CD14-positive monocyte (primary cell): ENCODE measurements around the gene ZNF592. TPM values are rescaled to one million over a fixed set of nuclear protein-coding genes. Genes with fewer than 3 reads are reported as not detected.

ENCODE experiments used
- DNase-seq, 3 donors: peaks; one replicate each; pipeline ENCODE4 v3.0.0-alpha.2; 2011 to 2022
- H2AFZ ChIP-seq: 2 replicates; pipeline ENCODE4 v1.6.0; 2012; ENCODE audit warnings: mild to moderate bottlenecking, low read depth, low read length, inconsistent platforms; ENCODE audit not compliant: insufficient read depth, poor library complexity, severe bottlenecking
- H3K27ac ChIP-seq, 2 donors: 1 replicate in 1 of 2; 2 replicates in 1 of 2; pipeline ENCODE4 v1.5.1; 2012 to 2013; ENCODE audit warnings: low read length in 2 of 2, control low read depth in 1 of 2, inconsistent platforms in 1 of 2, low read depth in 1 of 2, mild to moderate bottlenecking in 1 of 2
- H3K27me3 ChIP-seq, 2 donors: one replicate each; pipeline versions ENCODE4 v1.6.0 to v1.6.1; 2011 to 2013; ENCODE audit warnings: low read length in 2 of 2; ENCODE audit not compliant: control insufficient read depth in 2 of 2, insufficient read depth in 2 of 2
- H3K36me3 ChIP-seq, 2 donors: replicated peaks in 1 of 2; 1 replicate in 1 of 2; 2 replicates in 1 of 2; pipeline versions ENCODE4 v1.5.1 to v1.6.1; 2012 to 2013; ENCODE audit warnings: low read length in 2 of 2, control low read depth in 1 of 2, inconsistent platforms in 1 of 2, mild to moderate bottlenecking in 1 of 2; ENCODE audit not compliant: insufficient read depth in 2 of 2, control insufficient read depth in 1 of 2
- H3K4me1 ChIP-seq, 2 donors: 1 replicate in 1 of 2; 2 replicates in 1 of 2; pipeline versions ENCODE4 v1.5.1 to v1.6.1; 2012 to 2013; ENCODE audit warnings: low read length in 2 of 2, control low read depth in 1 of 2, inconsistent platforms in 1 of 2, mild to moderate bottlenecking in 1 of 2, moderate library complexity in 1 of 2; ENCODE audit not compliant: insufficient read depth in 2 of 2, control insufficient read depth in 1 of 2
- H3K4me2 ChIP-seq: replicated peaks from 2 replicates; pipeline ENCODE3; 2012; ENCODE audit warnings: low read length, moderate library complexity, mild to moderate bottlenecking; ENCODE audit not compliant: poor library complexity, severe bottlenecking; ENCODE audit errors: extremely low read depth
- H3K4me3 ChIP-seq, 3 experiments: fragments of 200-600 bp in 1 of 3; sonication (generic) in 1 of 3; replicated peaks in 1 of 3; 1 replicate in 2 of 3; 2 replicates in 1 of 3; pipeline ENCODE4 v1.5.1; 2011 to 2013; ENCODE audit warnings: low read length in 3 of 3, mild to moderate bottlenecking in 3 of 3, control low read depth in 2 of 3, low read depth in 2 of 3, inconsistent platforms in 1 of 3, moderate library complexity in 1 of 3
- H3K79me2 ChIP-seq: 2 replicates; pipeline ENCODE4 v1.6.0; 2012; ENCODE audit warnings: mild to moderate bottlenecking, control low read depth, inconsistent platforms, low read length, moderate library complexity; ENCODE audit not compliant: insufficient read depth
- H3K9ac ChIP-seq: 2 replicates; pipeline ENCODE4 v1.6.0; 2017; ENCODE audit warnings: low read length, mild to moderate bottlenecking; ENCODE audit not compliant: insufficient read depth, poor library complexity, severe bottlenecking
- H3K9me3 ChIP-seq, 2 donors: replicated peaks in 1 of 2; 1 replicate in 1 of 2; 2 replicates in 1 of 2; pipeline versions ENCODE4 v1.5.1 to v1.6.1; 2012 to 2013; ENCODE audit warnings: low read length in 2 of 2, control low read depth in 1 of 2; ENCODE audit not compliant: control insufficient read depth in 1 of 2, insufficient read depth in 1 of 2
- H4K20me1 ChIP-seq: 2 replicates; pipeline ENCODE4 v1.6.0; 2012; ENCODE audit warnings: mild to moderate bottlenecking, low read length, control low read depth, moderate library complexity; ENCODE audit not compliant: insufficient read depth
- H3K27ac Mint-ChIP-seq, 7 donors: one replicate each; pipeline ENCODE4 v1.8.0; 2020; ENCODE audit warnings: mild to moderate bottlenecking in 7 of 7, mixed read lengths in 7 of 7, moderate library complexity in 6 of 7, inconsistent platforms in 2 of 7
- H3K27me3 Mint-ChIP-seq, 3 donors: one replicate each; pipeline ENCODE4 v1.8.0; 2021 to 2022; ENCODE audit warnings: low read depth in 3 of 3, mild to moderate bottlenecking in 3 of 3, mixed read lengths in 3 of 3, moderate library complexity in 3 of 3, inconsistent platforms in 1 of 3
- H3K36me3 Mint-ChIP-seq, 2 donors: one replicate each; pipeline ENCODE4 v1.8.0; 2020; ENCODE audit warnings: mixed read lengths in 2 of 2, inconsistent platforms in 1 of 2, mild to moderate bottlenecking in 1 of 2
- H3K4me1 Mint-ChIP-seq: one replicate; pipeline ENCODE4 v1.8.0; 2020; ENCODE audit warnings: mild to moderate bottlenecking, mixed read lengths
- H3K4me3 Mint-ChIP-seq, 2 donors: one replicate each; pipeline ENCODE4 v1.8.0; 2020; ENCODE audit warnings: mild to moderate bottlenecking in 2 of 2, mixed read lengths in 2 of 2, moderate library complexity in 1 of 2
- H3K9me3 Mint-ChIP-seq, 7 donors: one replicate each; pipeline ENCODE4 v1.8.0; 2020 to 2022; ENCODE audit warnings: mixed read lengths in 7 of 7, mild to moderate bottlenecking in 6 of 7, moderate library complexity in 6 of 7, inconsistent platforms in 2 of 7
- WGBS: methylation state at CpG from one replicate; pipeline ENCODE4 v1.1.5; 2013; ENCODE audit warnings: missing lambda C conversion rate; ENCODE audit not compliant: insufficient coverage; 5-methylcytosine and 5-hydroxymethylcytosine counted together
- intact Hi-C, 2 donors: fragments of 100-400 bp; cut with micrococcal nuclease; formaldehyde crosslinking; loops; one replicate each; pipeline versions ENCODE4 v1.15.0 to v1.15.1; 2023
- polyA minus RNA-seq: library from RNA; depleted of rRNA, polyadenylated mRNA; stranded (reverse); fragments of >200 nt; gene quantifications from 2 replicates; pipeline ENCODE4 v1.2.3, GENCODE V29; 2012
- polyA plus RNA-seq, 3 donors: library from polyadenylated mRNA; depleted of rRNA in 1 of 3; unstranded in 2 of 3; stranded (reverse) in 1 of 3; fragments of 300-500 nt in 2 of 3; fragments of >200 nt in 1 of 3; fragmentation: Illumina TruSeq in 2 of 3; gene quantifications; 1 replicate in 2 of 3; 2 replicates in 1 of 3; pipeline ENCODE4 v1.2.3, GENCODE V29; 2012 to 2021
- total RNA-seq, 12 experiments: library from RNA in 1 of 12; stranded (reverse) in 1 of 12; fragments of 120-200 nt in 1 of 12; gene quantifications; one replicate each; pipeline ENCODE4 v1.2.4 and lab custom pipeline; 2013 to 2026; ENCODE audit warnings: mixed read lengths in 6 of 12, inconsistent platforms in 1 of 12
- TF ChIP-seq, protein P1 (sequence below): fragments of 200-600 bp; IDR thresholded peaks from one replicate; pipeline ENCODE4 v1.8.0; 2022; ENCODE audit warnings: antibody characterized with exemption, mild to moderate bottlenecking

Gene ZNF592, protein sequence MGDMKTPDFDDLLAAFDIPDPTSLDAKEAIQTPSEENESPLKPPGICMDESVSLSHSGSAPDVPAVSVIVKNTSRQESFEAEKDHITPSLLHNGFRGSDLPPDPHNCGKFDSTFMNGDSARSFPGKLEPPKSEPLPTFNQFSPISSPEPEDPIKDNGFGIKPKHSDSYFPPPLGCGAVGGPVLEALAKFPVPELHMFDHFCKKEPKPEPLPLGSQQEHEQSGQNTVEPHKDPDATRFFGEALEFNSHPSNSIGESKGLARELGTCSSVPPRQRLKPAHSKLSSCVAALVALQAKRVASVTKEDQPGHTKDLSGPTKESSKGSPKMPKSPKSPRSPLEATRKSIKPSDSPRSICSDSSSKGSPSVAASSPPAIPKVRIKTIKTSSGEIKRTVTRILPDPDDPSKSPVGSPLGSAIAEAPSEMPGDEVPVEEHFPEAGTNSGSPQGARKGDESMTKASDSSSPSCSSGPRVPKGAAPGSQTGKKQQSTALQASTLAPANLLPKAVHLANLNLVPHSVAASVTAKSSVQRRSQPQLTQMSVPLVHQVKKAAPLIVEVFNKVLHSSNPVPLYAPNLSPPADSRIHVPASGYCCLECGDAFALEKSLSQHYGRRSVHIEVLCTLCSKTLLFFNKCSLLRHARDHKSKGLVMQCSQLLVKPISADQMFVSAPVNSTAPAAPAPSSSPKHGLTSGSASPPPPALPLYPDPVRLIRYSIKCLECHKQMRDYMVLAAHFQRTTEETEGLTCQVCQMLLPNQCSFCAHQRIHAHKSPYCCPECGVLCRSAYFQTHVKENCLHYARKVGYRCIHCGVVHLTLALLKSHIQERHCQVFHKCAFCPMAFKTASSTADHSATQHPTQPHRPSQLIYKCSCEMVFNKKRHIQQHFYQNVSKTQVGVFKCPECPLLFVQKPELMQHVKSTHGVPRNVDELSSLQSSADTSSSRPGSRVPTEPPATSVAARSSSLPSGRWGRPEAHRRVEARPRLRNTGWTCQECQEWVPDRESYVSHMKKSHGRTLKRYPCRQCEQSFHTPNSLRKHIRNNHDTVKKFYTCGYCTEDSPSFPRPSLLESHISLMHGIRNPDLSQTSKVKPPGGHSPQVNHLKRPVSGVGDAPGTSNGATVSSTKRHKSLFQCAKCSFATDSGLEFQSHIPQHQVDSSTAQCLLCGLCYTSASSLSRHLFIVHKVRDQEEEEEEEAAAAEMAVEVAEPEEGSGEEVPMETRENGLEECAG (N-terminal part only)
- 15.5 TPM for total RNA-seq (2013)
- polyA plus RNA-seq (10 to 100 TPM in 1 of 3 donors, 1 to 10 TPM in 2; 2.8 to 43.6 (median 5.0) TPM), polyA minus RNA-seq (16.2 and 25.6 TPM in 2 replicates), total RNA-seq (lab: John Stamatoyannopoulos, UW) (40.2 to 170 (median 56.3) reads per million in 11 experiments)

DNA sequence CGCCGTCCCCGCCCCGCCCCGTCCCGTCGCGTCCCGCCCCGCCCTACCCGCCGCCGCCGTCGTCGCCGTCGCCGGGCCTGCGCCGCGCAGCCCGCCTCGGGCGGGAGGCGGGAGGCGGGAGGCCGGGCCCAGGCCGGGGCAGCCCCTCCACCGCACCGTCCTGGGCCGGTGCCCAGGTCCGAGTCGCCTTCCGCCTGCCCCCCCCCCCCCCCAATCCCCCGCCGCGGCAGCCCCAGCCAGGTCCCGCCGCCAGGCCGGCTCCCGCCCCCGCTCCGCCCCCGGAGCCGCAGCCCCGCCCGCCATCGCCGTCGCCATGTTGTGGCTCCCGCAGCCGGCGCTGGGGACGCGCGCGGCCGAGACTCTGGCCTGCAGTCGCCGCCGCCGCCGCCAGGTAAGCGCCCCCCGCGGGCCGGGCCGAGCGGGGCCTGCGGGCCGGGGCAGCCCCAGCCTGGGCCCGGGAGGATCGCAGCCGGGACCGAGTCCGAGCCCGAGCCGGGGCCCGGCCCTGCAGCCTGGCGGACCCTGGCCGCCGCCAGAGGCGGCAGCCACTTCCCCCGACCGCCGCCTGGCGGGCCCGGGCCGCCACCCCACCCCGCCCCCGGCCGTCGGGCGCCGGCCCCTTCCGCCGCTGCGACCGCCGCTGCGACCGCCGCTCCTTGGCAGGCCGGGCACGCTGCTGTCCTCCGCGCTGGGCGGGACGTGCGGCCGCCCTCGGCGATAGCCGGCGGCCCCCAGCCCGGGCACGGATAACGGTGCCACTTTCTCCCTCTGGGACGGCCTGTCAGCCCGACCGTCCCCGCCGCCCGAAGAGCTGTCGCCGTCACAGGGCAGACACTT lies at the start of gene ZNF592:
TSS of gene ZNF592 (plus strand) at position 319 of the 837 bp plus-strand sequence. CDS start 34,084 bp downstream, outside the sequence.
- peak within 1 kb of the TSS; percentile 86 for H3K9ac ChIP-seq
- Mint-ChIP-seq H3K4me3 (peak within 1 kb of the TSS; percentile 97 to 99), H3K27me3 (no peaks in the 10 kb centered on the region), H3K36me3 (peaks cover 10 to 17% of the 10 kb centered on the region in 2 donors), H3K4me1 (peaks cover 66% of the 10 kb centered on the region), H3K27ac (peak within 1 kb of the TSS; percentile 98 to 100 (median 99)), H3K9me3 (no peaks in the 10 kb centered on the region)
- H3K27ac ChIP-seq, result peak within 1 kb of the TSS; percentile 95 to 97
- H3K4me3 ChIP-seq, result peak within 1 kb of the TSS; percentile 72 to 100 (median 96)
- DNase-seq, result peak; percentile 59 to 67 (median 63)
- H3K36me3 ChIP-seq, result no peaks in the 10 kb centered on the region
- peaks cover 88% of the 10 kb centered on the region for H3K79me2 ChIP-seq
- peaks cover 47 to 59% of the 10 kb centered on the region in 2 donors for H3K4me1 ChIP-seq
- TF ChIP-seq, protein P1, sequence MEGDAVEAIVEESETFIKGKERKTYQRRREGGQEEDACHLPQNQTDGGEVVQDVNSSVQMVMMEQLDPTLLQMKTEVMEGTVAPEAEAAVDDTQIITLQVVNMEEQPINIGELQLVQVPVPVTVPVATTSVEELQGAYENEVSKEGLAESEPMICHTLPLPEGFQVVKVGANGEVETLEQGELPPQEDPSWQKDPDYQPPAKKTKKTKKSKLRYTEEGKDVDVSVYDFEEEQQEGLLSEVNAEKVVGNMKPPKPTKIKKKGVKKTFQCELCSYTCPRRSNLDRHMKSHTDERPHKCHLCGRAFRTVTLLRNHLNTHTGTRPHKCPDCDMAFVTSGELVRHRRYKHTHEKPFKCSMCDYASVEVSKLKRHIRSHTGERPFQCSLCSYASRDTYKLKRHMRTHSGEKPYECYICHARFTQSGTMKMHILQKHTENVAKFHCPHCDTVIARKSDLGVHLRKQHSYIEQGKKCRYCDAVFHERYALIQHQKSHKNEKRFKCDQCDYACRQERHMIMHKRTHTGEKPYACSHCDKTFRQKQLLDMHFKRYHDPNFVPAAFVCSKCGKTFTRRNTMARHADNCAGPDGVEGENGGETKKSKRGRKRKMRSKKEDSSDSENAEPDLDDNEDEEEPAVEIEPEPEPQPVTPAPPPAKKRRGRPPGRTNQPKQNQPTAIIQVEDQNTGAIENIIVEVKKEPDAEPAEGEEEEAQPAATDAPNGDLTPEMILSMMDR, result peak; percentile 7
- peak within 1 kb of the TSS; percentile 96 for H3K4me2 ChIP-seq
- H3K27me3 ChIP-seq, result no peaks in the 10 kb centered on the region
- under 1% methylated on average over 100 of the region's 127 CpGs for WGBS
- peaks cover 48% of the 10 kb centered on the region for H4K20me1 ChIP-seq
- peak within 1 kb of the TSS; percentile 80 for H2AFZ ChIP-seq
- H3K9me3 ChIP-seq, result no peaks in the 10 kb centered on the region
- intact Hi-C loops, result loop anchor here (1.0 to 10.0 kb wide), 5 partner anchors 32 to 160 kb away; partner anchors contain the start of genes SEC11A (in 2 of the 2) and NMB (in 1 of the 2)
